HG02852 (cell line): ENCODE results near the gene LRRC17.

Experiments
- ATAC-seq: cut with Tn5 transposase; IDR thresholded peaks from one replicate; pipeline ENCODE4 v1.9.1; 2021; ENCODE audit warnings: mild to moderate bottlenecking, moderate library complexity; ENCODE audit not compliant: unreplicated experiment

LRRC17 gene, protein sequence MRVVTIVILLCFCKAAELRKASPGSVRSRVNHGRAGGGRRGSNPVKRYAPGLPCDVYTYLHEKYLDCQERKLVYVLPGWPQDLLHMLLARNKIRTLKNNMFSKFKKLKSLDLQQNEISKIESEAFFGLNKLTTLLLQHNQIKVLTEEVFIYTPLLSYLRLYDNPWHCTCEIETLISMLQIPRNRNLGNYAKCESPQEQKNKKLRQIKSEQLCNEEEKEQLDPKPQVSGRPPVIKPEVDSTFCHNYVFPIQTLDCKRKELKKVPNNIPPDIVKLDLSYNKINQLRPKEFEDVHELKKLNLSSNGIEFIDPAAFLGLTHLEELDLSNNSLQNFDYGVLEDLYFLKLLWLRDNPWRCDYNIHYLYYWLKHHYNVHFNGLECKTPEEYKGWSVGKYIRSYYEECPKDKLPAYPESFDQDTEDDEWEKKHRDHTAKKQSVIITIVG

GRCh38 chr7:102912742-102913141 is at the start of gene LRRC17:
LRRC17 (plus strand) TSS chr7:102913000; CDS start chr7:102933914, 20,914 bp downstream.
- no peak for ATAC-seq

- ATAC-seq: no peak
Measured at GRCh38 chr7:102864958-102865357, 47.8 kb upstream of the LRRC17 start.

DNA sequence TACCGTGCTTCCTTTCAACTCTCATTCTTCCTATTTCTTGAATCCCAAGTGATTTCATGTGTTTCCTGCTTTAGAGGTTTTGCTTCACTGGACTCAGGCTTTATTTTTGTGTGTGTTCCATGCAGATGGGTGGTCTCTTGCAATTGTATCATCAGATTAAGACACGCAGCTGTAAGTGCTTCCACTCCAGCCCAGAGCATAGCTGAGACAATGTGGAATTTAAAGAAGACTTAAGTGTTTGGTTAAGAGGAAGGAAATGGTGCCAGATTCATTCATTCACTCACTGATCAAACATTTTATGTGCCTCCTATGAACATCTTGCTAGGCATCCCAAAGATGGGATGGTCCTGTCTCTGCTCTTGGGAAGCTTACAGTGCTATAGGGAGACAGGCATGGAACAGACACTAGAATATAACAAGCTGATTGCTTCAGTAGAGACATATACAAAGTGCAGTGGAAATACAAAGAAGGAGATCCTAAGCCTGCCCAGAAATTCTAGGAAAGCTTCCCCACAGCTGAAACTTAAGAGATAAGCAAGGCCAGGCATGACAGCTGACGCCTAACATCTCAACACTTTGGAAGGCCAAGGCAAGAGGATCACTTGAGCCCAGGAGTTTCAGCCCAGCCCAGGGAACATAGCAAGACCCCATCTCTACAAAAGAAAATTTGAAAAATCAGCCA is 46.1 kb upstream of the LRRC17 start:
- no peak for ATAC-seq

GRCh38 chr7:102869195-102869594 is 43.6 kb upstream of the LRRC17 start:
- no peak for ATAC-seq

- ATAC-seq: no peak
Measured at GRCh38 chr7:102872460-102872859, 40.3 kb upstream of the LRRC17 start.

DNA sequence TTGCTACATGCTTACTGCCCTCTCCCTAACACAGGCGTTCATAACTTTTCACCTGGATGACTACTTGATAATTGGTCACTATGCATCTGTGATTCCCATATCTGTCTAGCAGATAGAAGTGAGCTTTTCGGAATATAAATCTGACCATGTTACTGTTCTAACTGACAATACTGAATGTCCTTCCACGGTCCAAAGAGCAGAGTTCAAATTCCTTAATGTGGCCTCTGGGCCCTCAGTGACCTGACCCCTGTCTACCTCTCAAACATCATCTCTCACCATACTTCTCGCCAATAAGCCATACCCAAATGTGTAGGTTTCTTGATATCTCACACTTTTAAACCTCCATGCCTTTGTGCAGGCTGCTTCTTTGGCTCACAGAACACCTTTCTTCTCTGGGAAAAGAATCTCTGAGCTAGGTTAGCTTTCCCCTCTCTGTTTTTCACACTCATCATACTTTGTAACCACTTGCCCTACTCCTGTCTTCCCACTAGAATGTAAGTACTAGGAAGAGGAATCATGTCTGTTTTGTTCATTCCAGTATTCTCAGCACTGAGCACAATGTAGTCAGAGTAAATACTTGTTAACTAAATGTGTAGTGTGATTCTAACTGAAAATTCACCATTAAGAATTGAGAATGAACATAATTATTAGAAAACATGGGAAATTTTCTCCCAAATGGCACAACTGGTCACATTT is 39.2 kb upstream of the LRRC17 start:
- ATAC-seq: peak; percentile 21

DNA sequence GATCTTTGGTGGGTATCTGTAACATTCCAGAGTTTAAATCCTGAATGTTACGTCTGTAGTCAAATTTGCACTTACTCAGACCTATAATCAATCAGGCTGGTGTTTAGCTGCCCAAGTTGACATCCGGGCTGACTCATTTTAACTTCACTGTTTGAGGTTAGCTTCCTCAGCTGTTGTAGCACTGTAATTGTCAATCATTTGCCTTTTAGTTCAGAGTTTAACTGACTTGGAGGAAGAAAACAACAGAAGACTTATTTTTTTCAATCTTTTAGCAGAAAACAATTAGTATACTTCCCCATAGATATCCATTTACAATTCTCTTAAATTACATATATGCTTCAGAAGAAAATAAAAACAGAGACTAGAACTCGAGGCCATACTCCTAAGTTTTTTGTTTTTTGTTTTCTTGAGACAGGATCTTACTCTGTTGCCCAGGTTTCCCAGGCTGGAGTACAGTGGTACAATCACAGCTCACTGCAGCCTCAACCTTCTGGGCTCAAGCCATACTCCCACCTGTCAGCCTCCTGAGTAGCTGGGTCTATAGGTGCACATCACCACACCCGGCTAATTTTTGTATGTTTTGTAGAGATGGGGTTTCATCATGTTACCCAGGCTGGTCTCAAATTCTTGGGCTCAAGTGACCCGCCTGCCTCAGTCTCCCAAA is 38.5 kb upstream of the LRRC17 start:
- ATAC-seq: peak; percentile 98

- no peak for ATAC-seq
Measured at GRCh38 chr7:102874966-102875365, 37.8 kb upstream of the LRRC17 start.

- ATAC-seq: no peak
Measured at GRCh38 chr7:102875700-102876295, 37.0 kb upstream of the LRRC17 start.

- no peak for ATAC-seq
Measured at GRCh38 chr7:102883098-102883860, 29.5 kb upstream of the LRRC17 start.

- ATAC-seq: no peak
Measured at GRCh38 chr7:102888561-102889233, 24.1 kb upstream of the LRRC17 start.

GRCh38 chr7:102889851-102890250 is 22.9 kb upstream of the LRRC17 start:
- ATAC-seq: no peak

GRCh38 chr7:102890292-102890970 is 22.4 kb upstream of the LRRC17 start:
- no peak for ATAC-seq

GRCh38 chr7:102890971-102891692 is 21.7 kb upstream of the LRRC17 start:
- no peak for ATAC-seq

GRCh38 chr7:102891693-102892261 is 21.0 kb upstream of the LRRC17 start:
- ATAC-seq: no peak

DNA sequence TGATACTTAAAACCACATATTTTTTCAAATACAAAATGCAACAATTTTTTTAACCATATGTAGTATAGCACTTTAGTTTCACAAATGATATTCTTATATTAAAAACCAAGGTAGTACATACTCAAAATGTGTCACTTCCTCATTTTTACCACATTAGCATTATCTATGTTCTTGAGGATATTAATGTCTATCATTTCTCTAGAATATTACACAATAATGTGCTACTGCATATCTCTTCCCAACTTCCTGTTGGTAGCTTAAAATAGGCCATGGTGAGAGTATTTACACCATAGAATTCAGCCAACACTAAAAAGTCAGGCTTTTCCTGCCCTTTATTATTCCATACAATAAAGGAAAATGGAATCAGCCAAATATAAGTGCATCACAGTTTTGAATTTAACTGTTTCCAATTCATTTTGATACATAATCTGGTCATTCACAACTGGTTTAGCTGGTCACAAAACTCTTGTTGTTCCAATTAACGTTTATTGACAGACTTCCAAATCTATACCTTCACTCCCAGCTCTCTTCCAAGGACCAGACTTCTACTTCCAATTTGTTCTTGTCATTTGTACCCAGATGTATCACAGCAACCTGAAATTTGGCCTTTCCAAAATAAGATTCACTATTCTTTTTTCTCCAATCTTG is 20.0 kb upstream of the LRRC17 start:
- ATAC-seq: no peak

DNA sequence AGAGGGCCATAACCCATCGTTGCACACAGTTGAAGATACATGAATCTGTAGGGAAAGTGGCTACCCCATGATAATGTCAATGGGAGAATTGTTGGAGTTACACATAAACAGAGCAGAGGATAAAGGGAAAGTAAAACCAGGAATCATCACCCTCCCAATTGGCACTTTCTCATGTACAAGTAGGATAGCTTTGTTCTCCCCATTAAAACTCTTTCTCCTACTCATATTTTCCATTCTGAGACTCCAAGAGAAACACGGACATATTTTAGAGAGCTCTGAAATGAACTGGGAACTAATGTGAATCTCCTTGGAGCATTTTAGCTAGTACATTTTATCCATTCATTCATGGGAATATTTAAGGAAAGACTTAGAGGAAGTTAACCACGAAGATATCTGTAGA is 17.2 kb upstream of the LRRC17 start:
- no peak for ATAC-seq
